Small intestine (tissue), 7 donors: ENCODE results near the gene SEC16A. TPM values are rescaled to one million over a fixed set of nuclear protein-coding genes. Genes with fewer than 3 reads are reported as not detected.

Experiments
- DNase-seq, 2 donors: peaks; one replicate each; pipeline versions ENCODE4 v3.0.0 to v3.0.0-alpha.2; 2013
- FAIRE-seq: peaks from 2 replicates; lab custom pipeline; 2012; peaks lifted over from hg19 to GRCh38; lab: Jason Lieb, UNC
- H3K27ac ChIP-seq, 3 donors: one replicate each; pipeline ENCODE4 v1.5.1; 2013; ENCODE audit warnings: low read length in 2 of 3, mild to moderate bottlenecking in 2 of 3, control low read depth in 1 of 3, inconsistent platforms in 1 of 3, low read depth in 1 of 3, moderate library complexity in 1 of 3
- H3K27me3 ChIP-seq, 3 donors: one replicate each; pipeline ENCODE4 v1.6.1; 2013; ENCODE audit warnings: low read length in 3 of 3, inconsistent platforms in 1 of 3; ENCODE audit not compliant: control insufficient read depth in 3 of 3, insufficient read depth in 3 of 3
- H3K36me3 ChIP-seq, 3 donors: one replicate each; pipeline ENCODE4 v1.6.1; 2013; ENCODE audit warnings: low read length in 3 of 3, inconsistent platforms in 1 of 3, low read depth in 1 of 3, mild to moderate bottlenecking in 1 of 3, moderate library complexity in 1 of 3; ENCODE audit not compliant: control insufficient read depth in 3 of 3, insufficient read depth in 2 of 3
- H3K4me1 ChIP-seq, 3 donors: one replicate each; pipeline ENCODE4 v1.6.1; 2013; ENCODE audit warnings: low read length in 2 of 3, inconsistent platforms in 1 of 3, low read depth in 1 of 3, mild to moderate bottlenecking in 1 of 3, moderate library complexity in 1 of 3; ENCODE audit not compliant: control insufficient read depth in 3 of 3, insufficient read depth in 2 of 3
- H3K4me3 ChIP-seq, 3 donors: one replicate each; pipeline ENCODE4 v1.5.1; 2013; ENCODE audit warnings: low read length in 3 of 3, control low read depth in 1 of 3, inconsistent platforms in 1 of 3, low read depth in 1 of 3, mild to moderate bottlenecking in 1 of 3, moderate library complexity in 1 of 3
- H3K9me3 ChIP-seq, 2 donors: one replicate each; pipeline ENCODE4 v1.6.1; 2013; ENCODE audit warnings: low read depth in 1 of 2, low read length in 1 of 2; ENCODE audit not compliant: control insufficient read depth in 2 of 2, insufficient read depth in 1 of 2
- WGBS, 3 donors: extraction: QIAGEN DNeasy Blood & Tissue Kit; methylation state at CpG; one replicate each; pipeline ENCODE4 v1.1.7; 2013; 5-methylcytosine and 5-hydroxymethylcytosine counted together
- polyA plus RNA-seq, 4 donors: library from polyadenylated mRNA; stranded (reverse) in 3 of 4; unstranded in 1 of 4; fragments of 200-250 nt in 3 of 4; fragments of 120-200 nt in 1 of 4; gene quantifications; one replicate each; pipeline versions ENCODE4 v1.2.1 to v1.2.3, GENCODE V29; 2013
- donor health status: healthy with polysubstance abuse.
- donor health status: control.
- donor health status: control.
- donor health status: Bipolar disorder and iron deficiency.
- donor health status: healthy.

The SEC16A gene
- polyA plus RNA-seq, 4 donors: 37.4 to 54.8 (median 39.7) TPM

DNA sequence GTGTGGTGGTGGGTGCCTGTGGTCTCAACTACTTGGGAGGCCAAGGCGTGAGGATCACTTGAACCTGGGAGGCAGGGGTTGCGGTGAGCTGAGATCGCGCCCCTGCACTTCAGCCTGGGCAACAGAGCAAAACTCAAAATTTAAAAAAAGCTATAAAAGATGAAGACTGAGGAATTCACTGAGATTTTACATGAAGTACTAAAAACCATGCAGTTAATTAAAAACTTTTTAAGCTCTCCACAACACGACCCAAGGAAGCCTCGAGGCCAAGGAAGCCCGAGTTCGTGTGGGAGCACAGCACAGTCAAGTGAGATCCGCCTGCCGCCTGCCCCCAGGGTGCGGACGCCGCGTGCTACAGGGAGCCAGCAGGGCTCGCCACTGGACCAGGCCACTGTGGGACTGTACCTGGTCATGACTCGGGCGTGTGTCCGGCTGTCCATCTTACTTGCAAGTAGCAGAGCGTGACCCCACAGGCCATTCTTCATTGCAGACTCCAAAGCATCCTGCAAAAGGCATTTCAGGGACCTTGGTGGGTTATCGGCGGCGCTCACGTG lies 22.0 kb downstream of the SEC16A start:
- Histone ChIP-seq H3K9me3 (no peaks in the 10 kb centered on the region), H3K27ac (no peak overlapping the region), H3K27me3 (no peaks in the 10 kb centered on the region), H3K4me1 (no peaks in the 10 kb centered on the region), H3K36me3 (peaks cover 41 to 97% (median 47%) of the 10 kb centered on the region in 3 donors), H3K4me3 (no peak overlapping the region)
- WGBS, 3 donors: 96 to 97% (median 97%) methylated on average over 23 of the region's 23 CpGs
- DNase-seq: no peak
- FAIRE-seq: no peak

GRCh38 chr9:136459425-136459824 lies 23.4 kb downstream of the SEC16A start:
- no peaks in the 10 kb centered on the region for H3K9me3 ChIP-seq
- DNase-seq: no peak
- no peak for FAIRE-seq
- peaks cover 42 to 97% (median 47%) of the 10 kb centered on the region in 3 donors for H3K36me3 ChIP-seq
- no peak overlapping the region for H3K4me3 ChIP-seq
- H3K27me3 ChIP-seq: no peaks in the 10 kb centered on the region
- no peaks in the 10 kb centered on the region for H3K4me1 ChIP-seq
- H3K27ac ChIP-seq: no peak overlapping the region
- 94 to 97% (median 97%) methylated on average over 28 of the region's 28 CpGs for WGBS, 3 donors

- H3K4me1 ChIP-seq: no peaks in the 10 kb centered on the region
- no peak for DNase-seq
- H3K9me3 ChIP-seq: no peaks in the 10 kb centered on the region
- WGBS, 3 donors: 96 to 98% (median 97%) methylated on average over 24 of the region's 24 CpGs
- H3K36me3 ChIP-seq: peaks cover 38 to 89% (median 45%) of the 10 kb centered on the region in 3 donors
- no peak overlapping the region for H3K27ac ChIP-seq
- no peak for FAIRE-seq
- H3K27me3 ChIP-seq: no peaks in the 10 kb centered on the region
- no peak overlapping the region for H3K4me3 ChIP-seq
These were observed 25.5 kb downstream of the SEC16A start for GRCh38 chr9:136457326-136457725.

DNA sequence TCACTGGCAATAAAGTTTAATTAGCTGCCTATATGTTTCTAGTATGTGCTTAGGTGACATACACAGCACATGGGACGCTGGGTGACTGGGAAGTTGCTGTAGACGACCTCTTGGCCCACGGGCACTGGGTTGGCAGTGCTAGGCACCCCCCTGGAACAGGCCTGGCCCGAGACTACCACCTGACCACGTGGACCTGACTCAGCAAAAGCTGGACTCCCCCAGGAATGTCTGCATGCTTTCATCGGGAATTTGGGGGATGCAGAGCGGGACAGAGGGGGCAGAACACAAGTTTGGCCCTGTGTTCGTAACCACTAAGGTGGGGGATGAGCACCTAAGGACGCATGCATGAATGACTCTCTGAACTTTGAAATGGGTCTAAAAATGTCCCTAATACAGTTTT lies 26.6 kb downstream of the SEC16A start:
- peaks cover 36 to 85% (median 43%) of the 10 kb centered on the region in 3 donors for H3K36me3 ChIP-seq
- H3K4me1 ChIP-seq: no peaks in the 10 kb centered on the region
- DNase-seq (no peak), FAIRE-seq (no peak)
- H3K4me3 ChIP-seq: no peak overlapping the region
- H3K9me3 ChIP-seq: no peaks in the 10 kb centered on the region
- 85 to 92% (median 89%) methylated on average over 9 of the region's 9 CpGs for WGBS, 3 donors
- H3K27ac ChIP-seq: no peak overlapping the region
- no peaks in the 10 kb centered on the region for H3K27me3 ChIP-seq

GRCh38 chr9:136455043-136456002 lies 27.5 kb downstream of the SEC16A start:
- no peak for FAIRE-seq

DNA sequence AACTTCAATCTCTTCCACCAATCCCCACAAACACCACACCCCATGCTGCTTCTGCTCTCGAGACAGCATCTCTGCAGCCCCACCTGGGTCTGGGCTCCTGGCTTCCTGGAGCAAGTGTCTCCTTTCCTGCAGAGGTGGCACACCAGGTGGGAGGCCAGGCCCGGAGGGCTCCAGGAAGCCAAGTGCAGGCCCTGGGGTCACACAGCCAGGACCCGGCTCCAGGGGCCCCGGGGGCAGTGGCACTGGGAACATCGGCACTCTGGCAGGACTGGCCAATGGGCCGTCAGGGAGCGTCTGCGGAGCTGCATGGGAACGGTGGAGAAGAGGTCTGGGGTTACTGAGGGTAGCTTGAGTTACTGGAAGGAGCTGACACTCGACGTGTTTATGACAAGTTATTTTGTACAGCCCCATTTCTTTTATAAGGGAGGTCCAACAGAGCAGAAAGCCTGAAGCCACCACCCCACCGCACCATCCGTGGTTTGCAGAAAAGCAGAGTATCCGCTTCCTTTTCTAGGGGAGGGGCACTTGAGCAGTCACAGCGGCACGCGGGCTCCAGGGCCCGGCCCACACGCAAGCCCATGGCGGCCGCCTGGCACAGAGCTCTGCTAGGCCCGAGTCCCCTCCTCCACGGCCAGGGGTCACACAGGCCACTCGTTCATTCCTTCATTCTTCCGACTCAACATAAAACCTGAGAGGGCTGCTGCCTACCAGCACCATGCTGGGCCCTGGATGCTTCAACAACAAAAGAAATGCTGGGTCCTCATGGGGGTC lies 28.6 kb downstream of the SEC16A start:
- WGBS, 3 donors: 93 to 95% (median 93%) methylated on average over 25 of the region's 25 CpGs
- peaks cover 34 to 86% (median 41%) of the 10 kb centered on the region in 3 donors for H3K36me3 ChIP-seq
- DNase-seq: no peak
- H3K27me3 ChIP-seq: no peaks in the 10 kb centered on the region
- H3K4me1 ChIP-seq: no peaks in the 10 kb centered on the region
- H3K27ac ChIP-seq: no peak overlapping the region
- no peaks in the 10 kb centered on the region for H3K9me3 ChIP-seq
- FAIRE-seq: no peak
- H3K4me3 ChIP-seq: no peak overlapping the region

More at GRCh38 chr9:136455043-136456002, 27.5 kb downstream of the SEC16A start:
- Histone ChIP-seq H3K4me3 (no peak overlapping the region), H3K27ac (no peak overlapping the region), H3K36me3 (peaks cover 41 to 85% (median 42%) of the 10 kb centered on the region in 3 donors), H3K4me1 (no peaks in the 10 kb centered on the region), H3K27me3 (no peaks in the 10 kb centered on the region), H3K9me3 (no peaks in the 10 kb centered on the region)
- DNase-seq: no peak
- 94 to 95% (median 94%) methylated on average over 37 to 43 of the region's 43 CpGs for WGBS, 3 donors

DNA sequence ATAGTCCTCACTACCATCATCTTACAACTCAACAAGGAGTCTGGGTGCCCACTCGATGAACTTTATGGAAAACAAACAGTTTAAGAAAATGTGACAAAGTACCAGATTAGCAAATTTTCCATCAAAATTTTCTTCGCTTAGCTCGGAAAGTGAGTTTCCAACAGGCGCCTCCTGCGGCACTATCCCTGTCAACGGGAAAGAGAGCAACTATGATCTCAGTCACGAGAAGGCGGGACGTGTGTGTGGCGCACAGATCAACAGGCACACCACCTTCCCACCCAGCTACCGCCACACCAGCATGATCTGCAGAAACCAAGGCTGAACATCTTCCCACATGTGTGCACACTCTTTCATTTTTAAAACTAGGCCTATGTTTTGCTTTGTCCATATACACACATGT lies 29.5 kb downstream of the SEC16A start:
- Histone ChIP-seq H3K4me1 (no peaks in the 10 kb centered on the region), H3K27ac (no peak overlapping the region), H3K4me3 (no peak overlapping the region), H3K36me3 (peaks cover 30 to 87% (median 38%) of the 10 kb centered on the region in 3 donors), H3K9me3 (no peaks in the 10 kb centered on the region), H3K27me3 (no peaks in the 10 kb centered on the region)
- no peak for FAIRE-seq
- no peak for DNase-seq
- WGBS, 3 donors: 93 to 95% (median 94%) methylated on average over 11 of the region's 11 CpGs
